ENCODE measurements around the gene HNRNPA3. TPM values are rescaled to one million over a fixed set of nuclear protein-coding genes. Genes with fewer than 3 reads are reported as not detected.

HNRNPA3 gene
- total RNA-seq, 1 donor from 2014 or later: 184 TPM

DNA sequence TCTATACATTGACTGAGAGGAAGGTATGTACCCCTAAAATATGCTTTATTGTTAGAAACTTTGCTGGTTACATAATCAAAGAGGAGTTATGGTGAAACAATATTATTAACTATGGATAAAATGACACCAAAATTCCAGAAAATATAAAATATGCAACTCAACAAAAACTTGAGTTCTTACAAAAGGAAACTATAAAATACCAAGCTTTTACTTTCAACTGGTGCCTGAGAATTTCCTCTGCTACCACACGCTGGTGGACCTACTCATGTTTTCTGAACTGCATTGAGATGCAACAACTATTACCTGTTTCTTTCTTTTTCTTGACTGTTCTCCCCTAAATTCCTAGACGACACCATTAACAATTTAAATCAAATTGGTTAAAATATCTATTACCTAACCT is 60.2 kb downstream of the HNRNPA3 start:
- H3K4me1 Mint-ChIP-seq (ENCODE audit: low read depth, unreplicated experiment): no peaks in the 10 kb centered on the region
- H3K27me3 ChIP-seq (ENCODE audit: insufficient read depth, low read length): no peaks in the 10 kb centered on the region
- no peak overlapping the region for H3K4me2 ChIP-seq (ENCODE audit: low read length)
- no peak overlapping the region for H3K4me3 ChIP-seq (ENCODE audit: insufficient read depth, low read depth, low read length)
- H3K79me2 ChIP-seq (ENCODE audit: insufficient read depth, low read length): no peaks in the 10 kb centered on the region
- H3K4me3 Mint-ChIP-seq (ENCODE audit: unreplicated experiment): no peak overlapping the region
- no peak overlapping the region for H3K27ac ChIP-seq (ENCODE audit: low read depth, low read length)
- no peaks in the 10 kb centered on the region for H4K20me1 ChIP-seq (ENCODE audit: insufficient read depth, low read length)
- no peaks in the 10 kb centered on the region for H3K9me3 Mint-ChIP-seq (ENCODE audit: unreplicated experiment)
- no peak overlapping the region for H2AFZ ChIP-seq (ENCODE audit: low read depth, low read length)
- no peaks in the 10 kb centered on the region for H3K9me3 ChIP-seq (ENCODE audit: insufficient read depth, low read depth, low read length)
- FAIRE-seq (no peak), DNase-seq (ENCODE audit: low read depth) (no peak)
- H3K9ac ChIP-seq (ENCODE audit: low read length): no peak overlapping the region
- H3K27ac Mint-ChIP-seq (ENCODE audit: unreplicated experiment): no peak overlapping the region
- no peaks in the 10 kb centered on the region for H3K27me3 Mint-ChIP-seq (ENCODE audit: low read depth, unreplicated experiment)
- no peaks in the 10 kb centered on the region for H3K36me3 ChIP-seq (ENCODE audit: insufficient read depth, low read length)
- H3K36me3 Mint-ChIP-seq (ENCODE audit: low read depth, unreplicated experiment): no peaks in the 10 kb centered on the region
- TF ChIP-seq EZH2 (IDR thresholded peaks at IDR 0.05; ENCODE audit: insufficient read depth, low read length): no peak
- TF ChIP-seq, protein P1, sequence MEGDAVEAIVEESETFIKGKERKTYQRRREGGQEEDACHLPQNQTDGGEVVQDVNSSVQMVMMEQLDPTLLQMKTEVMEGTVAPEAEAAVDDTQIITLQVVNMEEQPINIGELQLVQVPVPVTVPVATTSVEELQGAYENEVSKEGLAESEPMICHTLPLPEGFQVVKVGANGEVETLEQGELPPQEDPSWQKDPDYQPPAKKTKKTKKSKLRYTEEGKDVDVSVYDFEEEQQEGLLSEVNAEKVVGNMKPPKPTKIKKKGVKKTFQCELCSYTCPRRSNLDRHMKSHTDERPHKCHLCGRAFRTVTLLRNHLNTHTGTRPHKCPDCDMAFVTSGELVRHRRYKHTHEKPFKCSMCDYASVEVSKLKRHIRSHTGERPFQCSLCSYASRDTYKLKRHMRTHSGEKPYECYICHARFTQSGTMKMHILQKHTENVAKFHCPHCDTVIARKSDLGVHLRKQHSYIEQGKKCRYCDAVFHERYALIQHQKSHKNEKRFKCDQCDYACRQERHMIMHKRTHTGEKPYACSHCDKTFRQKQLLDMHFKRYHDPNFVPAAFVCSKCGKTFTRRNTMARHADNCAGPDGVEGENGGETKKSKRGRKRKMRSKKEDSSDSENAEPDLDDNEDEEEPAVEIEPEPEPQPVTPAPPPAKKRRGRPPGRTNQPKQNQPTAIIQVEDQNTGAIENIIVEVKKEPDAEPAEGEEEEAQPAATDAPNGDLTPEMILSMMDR (IDR thresholded peaks at IDR 0.05; ENCODE audit: insufficient read depth, low read depth, low read length): no peak
- peaks cover 8% of the 10 kb centered on the region for H3K4me1 ChIP-seq (ENCODE audit: insufficient read depth, low read length)

DNA sequence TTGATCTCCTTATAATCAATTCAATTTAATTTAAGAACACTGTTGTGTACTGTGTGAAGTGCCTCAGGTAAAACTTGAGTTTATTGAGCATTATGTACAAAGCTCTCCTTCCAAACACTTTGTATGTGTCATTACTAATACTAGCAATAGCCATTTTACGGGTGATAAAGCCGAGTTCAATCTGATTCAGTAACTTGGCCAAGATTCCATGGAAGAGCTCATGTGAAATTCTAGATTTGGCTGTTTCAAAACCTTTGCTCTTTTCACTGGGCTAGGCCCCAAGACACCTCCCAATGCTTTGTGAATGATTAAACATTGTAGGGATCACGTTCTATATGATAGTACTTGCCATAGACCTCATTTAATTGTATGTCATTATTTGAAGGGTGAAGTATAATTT is 60.8 kb downstream of the HNRNPA3 start:
- H3K27me3 ChIP-seq (ENCODE audit: insufficient read depth, low read length): no peaks in the 10 kb centered on the region
- no peaks in the 10 kb centered on the region for H3K9me3 ChIP-seq (ENCODE audit: insufficient read depth, low read depth, low read length)
- no peak overlapping the region for H3K27ac ChIP-seq (ENCODE audit: low read depth, low read length)
- no peak overlapping the region for H3K4me3 ChIP-seq (ENCODE audit: insufficient read depth, low read depth, low read length)
- H4K20me1 ChIP-seq (ENCODE audit: insufficient read depth, low read length): no peaks in the 10 kb centered on the region
- FAIRE-seq (no peak), DNase-seq (ENCODE audit: low read depth) (peak; percentile 34)
- Mint-ChIP-seq H3K27ac (ENCODE audit: unreplicated experiment) (no peak overlapping the region), H3K9me3 (ENCODE audit: unreplicated experiment) (no peaks in the 10 kb centered on the region), H3K36me3 (ENCODE audit: low read depth, unreplicated experiment) (no peaks in the 10 kb centered on the region), H3K27me3 (ENCODE audit: low read depth, unreplicated experiment) (no peaks in the 10 kb centered on the region), H3K4me1 (ENCODE audit: low read depth, unreplicated experiment) (no peaks in the 10 kb centered on the region), H3K4me3 (ENCODE audit: unreplicated experiment) (no peak overlapping the region)
- no peak overlapping the region for H2AFZ ChIP-seq (ENCODE audit: low read depth, low read length)
- H3K4me1 ChIP-seq (ENCODE audit: insufficient read depth, low read length): peaks cover 8% of the 10 kb centered on the region
- H3K4me2 ChIP-seq (ENCODE audit: low read length): no peak overlapping the region
- no peaks in the 10 kb centered on the region for H3K79me2 ChIP-seq (ENCODE audit: insufficient read depth, low read length)
- H3K9ac ChIP-seq (ENCODE audit: low read length): no peak overlapping the region
- TF ChIP-seq EZH2 (IDR thresholded peaks at IDR 0.05; ENCODE audit: insufficient read depth, low read length): no peak
- TF ChIP-seq, protein P1 (IDR thresholded peaks at IDR 0.05; ENCODE audit: insufficient read depth, low read depth, low read length): no peak
- H3K36me3 ChIP-seq (ENCODE audit: insufficient read depth, low read length): no peaks in the 10 kb centered on the region

Small RNAs within 50 kb of the gene (microRNA-seq; reads per million reads assigned to microRNA genes)
- gene MIR3128: not detected

Other genes starting within 250 kb of the HNRNPA3 start
- gene NFE2L2, start 51.9 kb downstream of the HNRNPA3 start, total RNA-seq: 81.0 and 83.3 TPM in 2 replicates
- 66.2 and 68.1 TPM in 2 replicates for gene AGPS, start 180.0 kb downstream of the HNRNPA3 start, total RNA-seq